ENCODE results near the gene TDRD1.

DNA sequence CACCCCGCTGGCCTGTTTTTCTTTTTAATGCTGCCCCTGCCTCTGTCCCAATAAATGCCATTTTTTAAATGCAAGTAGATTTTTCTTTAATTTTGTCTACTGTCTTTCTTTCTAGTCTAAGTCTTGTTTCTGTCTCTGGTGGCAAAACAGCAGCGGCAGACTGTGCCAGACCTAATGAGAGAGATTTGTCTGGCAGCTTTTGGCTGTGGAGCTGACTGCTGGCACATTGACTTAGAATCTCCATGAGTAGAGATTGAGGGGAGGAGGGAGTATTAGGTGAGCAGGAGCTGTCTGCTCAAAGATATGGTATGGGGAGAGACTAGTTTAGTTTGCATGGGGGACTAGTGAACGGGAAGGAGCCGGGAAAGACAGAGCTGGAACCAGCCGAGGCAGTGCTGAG is 72.9 kb downstream of the TDRD1 start:
- TF ChIP-seq, protein P1, sequence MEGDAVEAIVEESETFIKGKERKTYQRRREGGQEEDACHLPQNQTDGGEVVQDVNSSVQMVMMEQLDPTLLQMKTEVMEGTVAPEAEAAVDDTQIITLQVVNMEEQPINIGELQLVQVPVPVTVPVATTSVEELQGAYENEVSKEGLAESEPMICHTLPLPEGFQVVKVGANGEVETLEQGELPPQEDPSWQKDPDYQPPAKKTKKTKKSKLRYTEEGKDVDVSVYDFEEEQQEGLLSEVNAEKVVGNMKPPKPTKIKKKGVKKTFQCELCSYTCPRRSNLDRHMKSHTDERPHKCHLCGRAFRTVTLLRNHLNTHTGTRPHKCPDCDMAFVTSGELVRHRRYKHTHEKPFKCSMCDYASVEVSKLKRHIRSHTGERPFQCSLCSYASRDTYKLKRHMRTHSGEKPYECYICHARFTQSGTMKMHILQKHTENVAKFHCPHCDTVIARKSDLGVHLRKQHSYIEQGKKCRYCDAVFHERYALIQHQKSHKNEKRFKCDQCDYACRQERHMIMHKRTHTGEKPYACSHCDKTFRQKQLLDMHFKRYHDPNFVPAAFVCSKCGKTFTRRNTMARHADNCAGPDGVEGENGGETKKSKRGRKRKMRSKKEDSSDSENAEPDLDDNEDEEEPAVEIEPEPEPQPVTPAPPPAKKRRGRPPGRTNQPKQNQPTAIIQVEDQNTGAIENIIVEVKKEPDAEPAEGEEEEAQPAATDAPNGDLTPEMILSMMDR (conservative IDR thresholded peaks at IDR 0.05; ENCODE audit: low read depth, low read length), result no peak
- TF ChIP-seq EZH2 (IDR thresholded peaks at IDR 0.05; ENCODE audit: borderline replicate concordance, low read depth, low read length, poor library complexity, severe bottlenecking), result no peak
